GM20431 (cell line): Measurements from ENCODE around the gene AGBL1.

Source experiments
- in situ Hi-C: fragments of 300-500 bp; cut with MseI, MboI; formaldehyde crosslinking; loops from one replicate; pipeline ENCODE4 v1.15.0; 2020; ENCODE audit warnings: low sequenced_read_pairs; ENCODE audit not compliant: unreplicated experiment

AGBL1 gene

GRCh38 chr15:86654501-86654900 lies 574.8 kb downstream of the AGBL1 start:
- in situ Hi-C loops: no loop called here

GRCh38 chr15:86657305-86657704 lies 577.6 kb downstream of the AGBL1 start:
- in situ Hi-C loops: no loop called here

- in situ Hi-C loops: no loop called here
These were observed 580.2 kb downstream of the AGBL1 start for GRCh38 chr15:86659724-86660411.

- in situ Hi-C loops: no loop called here
These were observed 581.9 kb downstream of the AGBL1 start for GRCh38 chr15:86661580-86661979.

GRCh38 chr15:86663304-86663703 lies 583.6 kb downstream of the AGBL1 start:
- in situ Hi-C loops: no loop called here

- in situ Hi-C loops: no loop called here
These were observed 584.3 kb downstream of the AGBL1 start for GRCh38 chr15:86663979-86664378.

- in situ Hi-C loops: no loop called here
These were observed 584.9 kb downstream of the AGBL1 start for GRCh38 chr15:86664581-86664980.

- in situ Hi-C loops: no loop called here
These were observed 596.3 kb downstream of the AGBL1 start for GRCh38 chr15:86676002-86676401.

- in situ Hi-C loops: no loop called here
These were observed 597.6 kb downstream of the AGBL1 start for GRCh38 chr15:86677278-86677677.

- in situ Hi-C loops: no loop called here
These were observed 605.6 kb downstream of the AGBL1 start for GRCh38 chr15:86685263-86685662.

- in situ Hi-C loops: no loop called here
These were observed 609.3 kb downstream of the AGBL1 start for GRCh38 chr15:86689006-86689405.

GRCh38 chr15:86690566-86690965 lies 610.9 kb downstream of the AGBL1 start:
- in situ Hi-C loops: no loop called here

- in situ Hi-C loops: no loop called here
These were observed 611.5 kb downstream of the AGBL1 start for GRCh38 chr15:86691091-86691663.

- in situ Hi-C loops: no loop called here
These were observed 621.4 kb downstream of the AGBL1 start for GRCh38 chr15:86700864-86701610.

- in situ Hi-C loops: no loop called here
These were observed 621.9 kb downstream of the AGBL1 start for GRCh38 chr15:86701611-86701963.

GRCh38 chr15:86706813-86707212 lies 627.1 kb downstream of the AGBL1 start:
- in situ Hi-C loops: no loop called here

- in situ Hi-C loops: no loop called here
These were observed 631.8 kb downstream of the AGBL1 start for GRCh38 chr15:86711476-86711875.

- in situ Hi-C loops: no loop called here
These were observed 634.6 kb downstream of the AGBL1 start for GRCh38 chr15:86714241-86714640.

- in situ Hi-C loops: no loop called here
These were observed 646.0 kb downstream of the AGBL1 start for GRCh38 chr15:86725628-86726027.

GRCh38 chr15:86735247-86736040 lies 655.8 kb downstream of the AGBL1 start:
- in situ Hi-C loops: no loop called here

GRCh38 chr15:86741917-86742316 lies 662.2 kb downstream of the AGBL1 start:
- in situ Hi-C loops: no loop called here
